ENCODE measurements around the gene SLIT1.

- TF ChIP-seq, protein P1, sequence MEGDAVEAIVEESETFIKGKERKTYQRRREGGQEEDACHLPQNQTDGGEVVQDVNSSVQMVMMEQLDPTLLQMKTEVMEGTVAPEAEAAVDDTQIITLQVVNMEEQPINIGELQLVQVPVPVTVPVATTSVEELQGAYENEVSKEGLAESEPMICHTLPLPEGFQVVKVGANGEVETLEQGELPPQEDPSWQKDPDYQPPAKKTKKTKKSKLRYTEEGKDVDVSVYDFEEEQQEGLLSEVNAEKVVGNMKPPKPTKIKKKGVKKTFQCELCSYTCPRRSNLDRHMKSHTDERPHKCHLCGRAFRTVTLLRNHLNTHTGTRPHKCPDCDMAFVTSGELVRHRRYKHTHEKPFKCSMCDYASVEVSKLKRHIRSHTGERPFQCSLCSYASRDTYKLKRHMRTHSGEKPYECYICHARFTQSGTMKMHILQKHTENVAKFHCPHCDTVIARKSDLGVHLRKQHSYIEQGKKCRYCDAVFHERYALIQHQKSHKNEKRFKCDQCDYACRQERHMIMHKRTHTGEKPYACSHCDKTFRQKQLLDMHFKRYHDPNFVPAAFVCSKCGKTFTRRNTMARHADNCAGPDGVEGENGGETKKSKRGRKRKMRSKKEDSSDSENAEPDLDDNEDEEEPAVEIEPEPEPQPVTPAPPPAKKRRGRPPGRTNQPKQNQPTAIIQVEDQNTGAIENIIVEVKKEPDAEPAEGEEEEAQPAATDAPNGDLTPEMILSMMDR (IDR thresholded peaks at IDR 0.05): no peak
- no peak for TF ChIP-seq POLR2A (IDR thresholded peaks at IDR 0.05)
Measured at GRCh38 chr10:96984541-96985131, 201.1 kb downstream of the SLIT1 start.

Data from body of pancreas (tissue), 4 donors.